PC-3 (cell line): ENCODE results near the gene PHEX.

Experiments used
- EZH2 ChIP-seq: fragments of 300-600 bp; sonication (generic); IDR thresholded peaks from one replicate; pipeline ENCODE4 v1.6.1; 2017; ENCODE audit warnings: antibody characterized with exemption, mild to moderate bottlenecking, low read length; ENCODE audit not compliant: unreplicated experiment
- EZH2phosphoT487 ChIP-seq: fragments of 300-600 bp; sonication (generic); IDR thresholded peaks from 2 replicates; pipeline ENCODE4 v1.6.1; 2018; ENCODE audit warnings: mild to moderate bottlenecking, antibody characterized with exemption, low read length, borderline replicate concordance
- TF ChIP-seq, protein P1 (sequence below): fragments of 300-600 bp; sonication (generic); conservative IDR thresholded peaks from 2 replicates; pipeline ENCODE4 v1.5.1; 2017; ENCODE audit warnings: antibody characterized with exemption, low read depth, mild to moderate bottlenecking, low read length

DNA sequence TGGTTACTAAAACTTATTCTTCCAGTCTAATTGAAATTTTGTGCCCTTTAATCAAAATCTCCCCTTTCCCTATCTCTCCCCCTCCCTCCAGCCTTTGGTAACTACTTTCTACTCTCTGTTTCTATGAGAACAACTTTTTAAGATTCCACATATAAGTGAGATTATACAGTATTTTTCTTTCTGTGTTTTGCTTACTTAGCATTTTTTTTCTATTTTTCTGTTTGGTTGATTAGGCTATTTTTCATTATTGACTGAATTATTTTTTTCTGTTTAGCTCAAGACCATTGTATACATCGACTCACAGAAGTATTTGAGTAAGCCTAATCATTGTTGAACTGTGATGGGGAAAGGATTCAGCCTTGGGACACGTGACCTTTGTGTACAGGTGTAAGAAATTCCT is 116.4 kb downstream of the PHEX start:
- TF ChIP-seq, protein P1, sequence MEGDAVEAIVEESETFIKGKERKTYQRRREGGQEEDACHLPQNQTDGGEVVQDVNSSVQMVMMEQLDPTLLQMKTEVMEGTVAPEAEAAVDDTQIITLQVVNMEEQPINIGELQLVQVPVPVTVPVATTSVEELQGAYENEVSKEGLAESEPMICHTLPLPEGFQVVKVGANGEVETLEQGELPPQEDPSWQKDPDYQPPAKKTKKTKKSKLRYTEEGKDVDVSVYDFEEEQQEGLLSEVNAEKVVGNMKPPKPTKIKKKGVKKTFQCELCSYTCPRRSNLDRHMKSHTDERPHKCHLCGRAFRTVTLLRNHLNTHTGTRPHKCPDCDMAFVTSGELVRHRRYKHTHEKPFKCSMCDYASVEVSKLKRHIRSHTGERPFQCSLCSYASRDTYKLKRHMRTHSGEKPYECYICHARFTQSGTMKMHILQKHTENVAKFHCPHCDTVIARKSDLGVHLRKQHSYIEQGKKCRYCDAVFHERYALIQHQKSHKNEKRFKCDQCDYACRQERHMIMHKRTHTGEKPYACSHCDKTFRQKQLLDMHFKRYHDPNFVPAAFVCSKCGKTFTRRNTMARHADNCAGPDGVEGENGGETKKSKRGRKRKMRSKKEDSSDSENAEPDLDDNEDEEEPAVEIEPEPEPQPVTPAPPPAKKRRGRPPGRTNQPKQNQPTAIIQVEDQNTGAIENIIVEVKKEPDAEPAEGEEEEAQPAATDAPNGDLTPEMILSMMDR: no peak
- TF ChIP-seq EZH2: no peak
- no peak for TF ChIP-seq EZH2phosphoT487
